Common myeloid progenitor, CD34-positive (primary cell): Measurements from ENCODE around the gene GNLY.

Source experiments
- CTCF ChIA-PET: fragments of 350-600 bp; sonication (Branson Sonifier 250); formaldehyde crosslinking; loops from one replicate; lab custom pipeline; 2021; ENCODE audit warnings: antibody characterized with exemption; lab: Charles Lee
- POLR2A ChIA-PET: fragments of 350-600 bp; sonication (Branson Sonifier 250); formaldehyde crosslinking; loops from one replicate; lab custom pipeline; 2021; ENCODE audit warnings: antibody characterized with exemption; lab: Charles Lee
- DNase-seq, 3 donors: peaks; one replicate each; pipeline versions ENCODE4 v3.0.0 to v3.0.0-alpha.2; 2013
- H3K27ac ChIP-seq, 2 experiments: 1 replicate in 1 of 2; 2 replicates in 1 of 2; pipeline ENCODE4 v1.7.0; 2013; ENCODE audit warnings: inconsistent platforms in 2 of 2, low read length in 2 of 2, mild to moderate bottlenecking in 2 of 2, low read depth in 1 of 2, moderate library complexity in 1 of 2; ENCODE audit not compliant: severe bottlenecking in 2 of 2, insufficient read depth in 1 of 2, poor library complexity in 1 of 2
- H3K27me3 ChIP-seq, 5 experiments: replicated peaks in 2 of 5; 1 replicate in 3 of 5; 2 replicates in 2 of 5; pipeline versions ENCODE4 v1.6.1 to v1.7.0; 2013; ENCODE audit warnings: low read length in 4 of 5, mild to moderate bottlenecking in 2 of 5, moderate library complexity in 2 of 5, inconsistent platforms in 1 of 5; ENCODE audit not compliant: insufficient read depth in 5 of 5, control insufficient read depth in 4 of 5
- H3K36me3 ChIP-seq, 4 experiments: 1 replicate in 2 of 4; 2 replicates in 2 of 4; pipeline versions ENCODE4 v1.6.1 to v1.7.0; 2013; ENCODE audit warnings: low read length in 3 of 4, control low read depth in 1 of 4, mild to moderate bottlenecking in 1 of 4; ENCODE audit not compliant: control insufficient read depth in 4 of 4, insufficient read depth in 4 of 4
- H3K4me1 ChIP-seq, 4 experiments: 1 replicate in 3 of 4; 2 replicates in 1 of 4; pipeline versions ENCODE4 v1.6.1 to v1.7.1; 2013; ENCODE audit warnings: low read length in 3 of 4, mild to moderate bottlenecking in 3 of 4, control low read depth in 1 of 4, inconsistent platforms in 1 of 4, moderate library complexity in 1 of 4; ENCODE audit not compliant: control insufficient read depth in 4 of 4, insufficient read depth in 4 of 4; ENCODE audit errors: control extremely low read depth in 1 of 4
- H3K4me3 ChIP-seq, 7 experiments: 1 replicate in 4 of 7; 2 replicates in 3 of 7; pipeline versions ENCODE4 v1.5.1 to v1.7.0; 2013; ENCODE audit warnings: mild to moderate bottlenecking in 7 of 7, low read length in 6 of 7, moderate library complexity in 6 of 7, inconsistent platforms in 2 of 7, low read depth in 2 of 7, control low read depth in 1 of 7; ENCODE audit not compliant: insufficient read depth in 4 of 7, control insufficient read depth in 1 of 7; ENCODE audit errors: extremely low read depth in 1 of 7
- H3K9me3 ChIP-seq, 5 experiments: 1 replicate in 4 of 5; 2 replicates in 1 of 5; pipeline versions ENCODE4 v1.6.1 to v1.7.1; 2013; ENCODE audit warnings: low read length in 4 of 5, mild to moderate bottlenecking in 2 of 5, inconsistent platforms in 1 of 5, low read depth in 1 of 5, moderate library complexity in 1 of 5; ENCODE audit not compliant: control insufficient read depth in 4 of 5, insufficient read depth in 2 of 5; ENCODE audit errors: control extremely low read depth in 1 of 5
- WGBS: methylation state at CpG from one replicate; pipeline ENCODE4 v1.1.5; 2013; ENCODE audit not compliant: insufficient coverage; 5-methylcytosine and 5-hydroxymethylcytosine counted together

GNLY gene

GRCh38 chr2:85702172-85702571, 8.0 kb downstream of the GNLY start:
- no peaks in the 10 kb centered on the region for H3K9me3 ChIP-seq
- no peaks in the 10 kb centered on the region for H3K36me3 ChIP-seq
- CTCF ChIA-PET = interaction anchor here (1.3 kb wide), 1 partner anchor 22 kb away, joined by 3 read pairs; no protein-coding TSS in a partner anchor
- no peak overlapping the region for H3K4me3 ChIP-seq
- no peaks in the 10 kb centered on the region for H3K27me3 ChIP-seq
- H3K4me1 ChIP-seq = peaks cover 8 to 45% (median 37%) of the 10 kb centered on the region in 4 experiments
- H3K27ac ChIP-seq = no peak overlapping the region
- no peak for DNase-seq
- POLR2A ChIA-PET = no interaction called here

- no peaks in the 10 kb centered on the region for H3K27me3 ChIP-seq
- H3K27ac ChIP-seq = no peak overlapping the region
- H3K4me1 ChIP-seq = peaks cover 8 to 45% (median 33%) of the 10 kb centered on the region in 4 experiments
- no peak overlapping the region for H3K4me3 ChIP-seq
- H3K36me3 ChIP-seq = no peaks in the 10 kb centered on the region
- ChIA-PET CTCF (interaction anchor here (1.3 to 8.7 kb wide), 3 partner anchors 9 to 23 kb away, joined by 3 to 102 read pairs (median 32); partner anchors contain the start of gene GNLY), POLR2A (no interaction called here)
- no peaks in the 10 kb centered on the region for H3K9me3 ChIP-seq
- DNase-seq = peak in 1 of 3 donors; percentile 19
- WGBS = 94% methylated on average over 2 of the region's 4 CpGs
Measured at GRCh38 chr2:85702800-85703199, 8.6 kb downstream of the GNLY start.

GRCh38 chr2:85703329-85703728, 9.2 kb downstream of the GNLY start:
- Histone ChIP-seq H3K9me3 (no peaks in the 10 kb centered on the region), H3K27me3 (no peaks in the 10 kb centered on the region), H3K36me3 (no peaks in the 10 kb centered on the region), H3K27ac (no peak overlapping the region), H3K4me3 (no peak overlapping the region), H3K4me1 (peaks cover 8 to 40% (median 28%) of the 10 kb centered on the region in 4 experiments)
- ChIA-PET POLR2A (no interaction called here), CTCF (interaction anchor here (1.0 to 8.7 kb wide), 4 partner anchors 9 to 27 kb away, joined by 3 to 102 read pairs (median 18); partner anchors contain the start of gene GNLY)
- DNase-seq = no peak

GRCh38 chr2:85704038-85704437, 9.9 kb downstream of the GNLY start:
- no peak overlapping the region for H3K27ac ChIP-seq
- no peaks in the 10 kb centered on the region for H3K36me3 ChIP-seq
- no peak for DNase-seq
- H3K4me1 ChIP-seq = peaks cover 12 to 40% (median 27%) of the 10 kb centered on the region in 4 experiments
- H3K4me3 ChIP-seq = no peak overlapping the region
- ChIA-PET CTCF (interaction anchor here (0.9 to 8.7 kb wide), 6 partner anchors 9 to 108 kb away, joined by 3 to 102 read pairs (median 16); partner anchors contain the start of gene GNLY), POLR2A (interaction anchor here (0.6 kb wide), 2 partner anchors 67 to 186 kb away, joined by 3 to 4 read pairs; no protein-coding TSS in a partner anchor)
- no peaks in the 10 kb centered on the region for H3K27me3 ChIP-seq
- no CpG with 5 or more reads among the region's 3 CpGs for WGBS
- no peaks in the 10 kb centered on the region for H3K9me3 ChIP-seq

- Histone ChIP-seq H3K27me3 (no peaks in the 10 kb centered on the region), H3K4me1 (peaks cover 17 to 50% (median 36%) of the 10 kb centered on the region in 4 experiments), H3K27ac (peak overlapping the region in 1 of 2 experiments; percentile 34), H3K36me3 (no peaks in the 10 kb centered on the region), H3K9me3 (no peaks in the 10 kb centered on the region), H3K4me3 (peak overlapping the region in 1 of 7 experiments; percentile 25)
- POLR2A ChIA-PET = no interaction called here
- peak in 2 of 3 donors; percentile 42 to 61 for DNase-seq
- WGBS = 66% methylated on average over 7 of the region's 8 CpGs
- CTCF ChIA-PET = interaction anchor here (0.6 to 8.7 kb wide), 12 partner anchors 8 to 107 kb away, joined by 3 to 102 read pairs (median 18); partner anchors contain the start of gene GNLY
Measured at GRCh38 chr2:85704800-85705679, 10.9 kb downstream of the GNLY start.

- no peaks in the 10 kb centered on the region for H3K9me3 ChIP-seq
- ChIA-PET POLR2A (no interaction called here), CTCF (interaction anchor here (0.6 to 8.7 kb wide), 15 partner anchors 8 to 380 kb away, joined by 3 to 102 read pairs (median 7); partner anchors contain the start of gene GNLY)
- WGBS = 87% methylated on average over 2 of the region's 2 CpGs
- DNase-seq = no peak
- peak overlapping the region in 1 of 2 experiments; percentile 34 for H3K27ac ChIP-seq
- H3K4me1 ChIP-seq = peaks cover 19 to 56% (median 41%) of the 10 kb centered on the region in 4 experiments
- H3K27me3 ChIP-seq = no peaks in the 10 kb centered on the region
- H3K36me3 ChIP-seq = no peaks in the 10 kb centered on the region
- H3K4me3 ChIP-seq = peak overlapping the region in 1 of 7 experiments; percentile 25
Measured at GRCh38 chr2:85705680-85706039, 11.5 kb downstream of the GNLY start.
